Mammary epithelial cell (primary cell): ENCODE measurements around the gene FBLN7.

Source experiments
- CTCF ChIP-seq, 2 donors: IDR thresholded peaks in 1 of 2; conservative IDR thresholded peaks in 1 of 2; 2 replicates each; pipeline ENCODE4 v1.5.1; 2011 to 2012; ENCODE audit warnings: inconsistent platforms in 2 of 2, low read length in 2 of 2, mild to moderate bottlenecking in 2 of 2, control low read depth in 1 of 2, low read depth in 1 of 2; ENCODE audit not compliant: insufficient read depth in 1 of 2; ENCODE audit errors: extremely low read depth in 1 of 2
- EZH2 ChIP-seq: IDR thresholded peaks from 2 replicates; pipeline ENCODE4 v1.6.1; 2012; ENCODE audit warnings: low read length, inconsistent platforms, borderline replicate concordance

GRCh38 chr2:112156152-112156986, 18.2 kb downstream of the FBLN7 start:
- no peak for TF ChIP-seq CTCF (conservative IDR thresholded peaks at IDR 0.05 in 1 of 2, IDR thresholded peaks at IDR 0.05 in 1 of 2; ENCODE audit: extremely low read depth in 1 of 2, insufficient read depth in 1 of 2, low read depth in 1 of 2, low read length in 2 of 2)
- no peak for TF ChIP-seq EZH2
